ENCODE data around the gene STMN3.

GRCh38 chr20:63651942-63652191 lies 1.4 kb downstream of the STMN3 start:
- TF ChIP-seq CTCF (IDR thresholded peaks at IDR 0.05): no peak
- no peak for TF ChIP-seq POLR2A (IDR thresholded peaks at IDR 0.05)

Measured in lower leg skin (tissue), 3 donors.